Adrenal gland (tissue), 5 donors: ENCODE measurements around the gene PKP1.

Experiments
- CTCF ChIP-seq, 6 experiments: fragments of 450-650 bp in 4 of 6; fragments of 200-600 bp in 2 of 6; sonication (generic) in 1 of 6; IDR thresholded peaks; 1 replicate in 5 of 6; 2 replicates in 1 of 6; pipeline versions ENCODE4 v1.5.1 to v1.8.0; 2016 to 2021; ENCODE audit warnings: antibody characterized with exemption in 6 of 6, mild to moderate bottlenecking in 2 of 6, moderate library complexity in 1 of 6
- POLR2A ChIP-seq, 2 donors: fragments of 450-650 bp; IDR thresholded peaks; one replicate each; pipeline ENCODE4 v1.6.1; 2017; ENCODE audit warnings: antibody characterized with exemption in 2 of 2, mild to moderate bottlenecking in 2 of 2, moderate library complexity in 1 of 2
- donor health status: DM: no; HTN: no; CAD: no.

- TF ChIP-seq CTCF (IDR thresholded peaks at IDR 0.05), result no peak
- TF ChIP-seq POLR2A (IDR thresholded peaks at IDR 0.05), result no peak
Observed at GRCh38 chr1:201259476-201260235, 23.6 kb upstream of the PKP1 start.
